ENCODE measurements around the gene VPS26A. TPM values are rescaled to one million over a fixed set of nuclear protein-coding genes. Genes with fewer than 3 reads are reported as not detected.

The VPS26A gene
- total RNA-seq, 2 experiments from 2014 or later = 44.6 to 51.4 TPM

DNA sequence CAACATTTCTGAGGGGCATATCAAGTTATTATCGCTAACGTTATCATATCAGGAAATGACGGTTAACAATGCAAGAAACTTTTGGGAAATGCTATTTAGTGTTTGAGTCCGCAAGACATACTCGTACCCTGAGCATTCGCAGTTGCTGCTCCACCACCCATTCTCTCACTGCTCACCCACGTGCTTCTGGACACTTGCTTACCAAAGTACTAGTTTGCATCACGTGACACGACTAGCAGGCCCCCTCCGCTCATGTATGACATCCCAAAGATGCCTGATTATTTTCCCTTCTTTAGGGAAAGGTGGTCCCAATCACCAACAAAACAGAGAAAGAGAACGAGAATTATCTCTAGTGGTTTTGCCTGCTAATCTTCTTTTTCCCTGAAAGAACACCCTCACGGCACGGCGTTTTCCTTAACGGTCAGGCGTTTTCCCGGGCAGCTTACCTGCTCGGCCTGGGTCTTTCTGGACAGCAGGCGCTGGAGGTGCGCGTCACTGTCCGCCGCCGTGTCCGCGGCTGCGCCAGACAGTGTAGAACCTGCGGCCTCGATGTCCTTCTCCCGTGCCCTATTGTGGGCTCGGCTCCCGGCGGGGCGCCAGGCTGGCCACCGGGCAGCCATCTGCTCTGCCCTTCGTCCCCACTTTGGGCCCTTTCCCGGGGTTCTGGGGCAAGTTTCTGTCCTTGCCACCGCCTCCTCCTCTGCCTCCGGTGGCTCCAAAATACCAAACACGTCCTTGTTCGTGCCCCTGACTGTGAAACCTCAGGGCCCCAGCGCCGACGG is 56.0 kb downstream of the VPS26A start, which contains the start of gene SUPV3L1:
Gene SUPV3L1 (plus strand): TSS at position 492 of the 782 bp plus-strand sequence. CDS start 58 bp downstream, at position 550.
- peaks cover 45% of the 10 kb centered on the region for H3K4me1 Mint-ChIP-seq (ENCODE audit: low read depth)
- peak; percentile 91 for DNase-seq
- POLR2A ChIA-PET = interaction anchor here (0.5 to 1.3 kb wide), 10 partner anchors 13 to 258 kb away, joined by 3 to 5 read pairs (median 3); partner anchors contain the start of gene SRGN
- H3K4me3 Mint-ChIP-seq = peak within 1 kb of the TSS; percentile 87
- no peaks in the 10 kb centered on the region for H3K27me3 Mint-ChIP-seq
- peaks cover 4% of the 10 kb centered on the region for H3K36me3 Mint-ChIP-seq
- H3K27ac Mint-ChIP-seq = peak within 1 kb of the TSS; percentile 100
- H3K9me3 Mint-ChIP-seq = no peaks in the 10 kb centered on the region
- intact Hi-C loops (cut with micrococcal nuclease) = loop anchor here (1.0 kb wide), 5 partner anchors 35 to 223 kb away; no protein-coding TSS in a partner anchor
- CTCF ChIA-PET = interaction anchor here (0.8 to 1.6 kb wide), 2 partner anchors 175 to 213 kb away, joined by 4 to 6 read pairs; no protein-coding TSS in a partner anchor

DNA sequence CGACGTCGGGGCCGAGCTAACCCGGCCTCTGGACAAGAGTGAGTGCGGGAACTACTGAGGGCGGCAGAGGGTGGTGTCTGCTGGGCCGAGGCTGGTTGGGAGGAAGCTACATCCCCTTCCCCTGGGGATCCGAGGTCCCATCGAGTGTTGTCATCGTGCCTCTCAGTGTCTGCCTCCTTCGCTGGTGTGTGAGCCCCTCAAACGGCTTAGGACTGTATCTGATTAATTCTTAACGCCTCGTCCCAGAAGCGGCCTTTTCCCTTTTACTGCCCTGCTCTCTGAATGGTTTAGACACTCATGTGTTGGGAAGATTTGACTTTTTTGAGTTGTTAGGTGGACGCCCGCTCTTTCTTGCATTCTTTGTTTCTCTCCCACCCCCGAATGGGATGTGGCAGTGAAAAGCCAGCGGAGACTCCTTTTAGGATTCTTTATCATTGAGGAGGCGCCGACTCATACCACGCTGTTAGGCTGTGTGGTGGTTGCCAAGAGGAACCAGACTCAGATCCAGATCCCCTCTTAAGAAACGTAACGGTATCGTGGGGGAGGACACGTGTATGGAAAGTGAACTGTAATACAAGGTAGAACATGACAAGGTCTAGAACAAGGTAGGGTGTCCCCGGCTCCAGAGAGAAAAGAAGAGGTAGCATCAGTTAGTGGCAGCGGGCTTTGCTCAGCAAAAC is 56.7 kb downstream of the VPS26A start:
- peak; percentile 57 for DNase-seq
- ChIA-PET POLR2A (interaction anchor here (0.6 to 1.3 kb wide), 5 partner anchors 13 to 243 kb away, joined by 3 to 4 read pairs (median 3); partner anchors contain the start of gene SRGN), CTCF (interaction anchor here (1.6 kb wide), 1 partner anchor 176 kb away, joined by 6 read pairs; no protein-coding TSS in a partner anchor)
- intact Hi-C loops (cut with micrococcal nuclease) = loop anchor here (1.0 kb wide), 1 partner anchor 35 kb away; no protein-coding TSS in a partner anchor
- H3K9me3 Mint-ChIP-seq = no peaks in the 10 kb centered on the region
- H3K27ac Mint-ChIP-seq = peak overlapping the region; percentile 100
- H3K4me1 Mint-ChIP-seq (ENCODE audit: low read depth) = peaks cover 47% of the 10 kb centered on the region
- peaks cover 4% of the 10 kb centered on the region for H3K36me3 Mint-ChIP-seq
- peak overlapping the region; percentile 87 for H3K4me3 Mint-ChIP-seq
- no peaks in the 10 kb centered on the region for H3K27me3 Mint-ChIP-seq

DNA sequence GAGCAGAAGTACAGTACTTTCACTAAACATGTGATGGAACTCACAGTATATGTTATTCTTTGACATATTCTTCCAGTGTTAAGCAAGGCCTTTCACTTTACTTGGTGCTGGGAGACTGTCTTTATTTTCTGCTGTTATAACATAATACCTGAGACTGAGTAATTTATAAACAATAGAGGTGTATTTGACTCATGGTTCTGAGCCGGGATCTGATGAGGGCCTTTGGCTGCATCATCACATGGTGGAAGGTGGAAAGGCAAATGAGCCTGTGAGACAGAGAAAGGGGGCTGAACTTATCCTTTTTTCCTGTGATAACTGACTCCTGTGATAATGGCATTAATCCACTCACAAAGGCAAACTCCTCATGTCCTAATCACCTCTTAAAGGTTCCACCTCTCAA is 57.5 kb downstream of the VPS26A start:
- Mint-ChIP-seq H3K27me3 (no peaks in the 10 kb centered on the region), H3K9me3 (no peaks in the 10 kb centered on the region), H3K4me3 (peak overlapping the region; percentile 87), H3K4me1 (ENCODE audit: low read depth) (peaks cover 47% of the 10 kb centered on the region), H3K36me3 (peaks cover 10% of the 10 kb centered on the region), H3K27ac (peak overlapping the region; percentile 100)
- DNase-seq = no peak
- intact Hi-C loops (cut with micrococcal nuclease) = no loop called here
- ChIA-PET POLR2A (no interaction called here), CTCF (no interaction called here)

DNA sequence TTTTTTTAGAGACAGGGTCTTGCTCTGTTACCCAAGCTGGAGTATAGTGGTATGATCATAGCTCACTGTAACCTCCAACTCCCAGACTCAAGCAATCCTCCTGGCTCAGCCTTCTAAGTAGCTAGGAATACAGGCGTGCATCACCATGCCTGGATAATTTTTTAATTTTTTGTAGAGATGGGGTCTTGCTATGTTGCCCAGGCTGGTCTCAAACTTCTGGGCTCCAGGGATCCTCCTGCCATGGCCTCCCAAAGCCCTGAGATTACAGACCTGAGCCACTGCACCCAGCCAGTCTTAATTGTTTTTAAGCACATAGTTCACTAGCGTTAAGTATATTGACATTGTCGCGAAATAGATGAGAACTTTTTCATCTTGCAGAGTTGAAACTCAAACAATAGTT is 58.0 kb downstream of the VPS26A start:
- POLR2A ChIA-PET = no interaction called here
- intact Hi-C loops (cut with micrococcal nuclease) = no loop called here

DNA sequence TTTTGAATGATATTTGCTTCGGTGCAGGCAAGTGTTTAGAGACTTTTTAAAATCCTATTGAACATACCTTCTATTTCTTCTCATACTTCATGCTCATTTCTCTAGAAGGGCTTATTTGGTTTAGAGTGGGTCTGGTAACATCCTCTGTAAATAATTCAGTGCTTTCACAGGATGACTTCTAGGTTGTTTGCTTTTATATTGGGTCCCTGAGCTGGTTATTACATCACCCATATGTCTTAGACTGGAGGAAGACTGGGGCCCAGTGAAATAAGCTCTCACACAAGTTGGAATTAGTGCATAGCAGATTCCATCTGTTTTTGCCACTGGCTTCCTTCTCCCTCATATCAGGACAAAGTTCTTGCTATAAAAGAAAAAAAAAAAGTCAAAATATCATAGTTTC is 62.5 kb downstream of the VPS26A start:
- no peak overlapping the region for H3K4me3 Mint-ChIP-seq
- ChIA-PET CTCF (interaction anchor here (1.4 kb wide), 1 partner anchor 206 kb away, joined by 5 read pairs; no protein-coding TSS in a partner anchor), POLR2A (interaction anchor here (1.2 kb wide), 1 partner anchor 19 kb away, joined by 3 read pairs; no protein-coding TSS in a partner anchor)
- no peaks in the 10 kb centered on the region for H3K9me3 Mint-ChIP-seq
- peak overlapping the region; percentile 47 for H3K27ac Mint-ChIP-seq
- peaks cover 29% of the 10 kb centered on the region for H3K36me3 Mint-ChIP-seq
- no peak for DNase-seq
- intact Hi-C loops (cut with micrococcal nuclease) = no loop called here
- H3K4me1 Mint-ChIP-seq (ENCODE audit: low read depth) = peaks cover 23% of the 10 kb centered on the region
- no peaks in the 10 kb centered on the region for H3K27me3 Mint-ChIP-seq

More for the DNA sequence above, 58.0 kb downstream of the VPS26A start:
- Mint-ChIP-seq H3K27me3 (no peaks in the 10 kb centered on the region), H3K4me3 (no peak overlapping the region), H3K27ac (no peak overlapping the region), H3K36me3 (peaks cover 12% of the 10 kb centered on the region), H3K9me3 (no peaks in the 10 kb centered on the region), H3K4me1 (ENCODE audit: low read depth) (peaks cover 47% of the 10 kb centered on the region)
- CTCF ChIA-PET = no interaction called here
- no peak for DNase-seq

DNA sequence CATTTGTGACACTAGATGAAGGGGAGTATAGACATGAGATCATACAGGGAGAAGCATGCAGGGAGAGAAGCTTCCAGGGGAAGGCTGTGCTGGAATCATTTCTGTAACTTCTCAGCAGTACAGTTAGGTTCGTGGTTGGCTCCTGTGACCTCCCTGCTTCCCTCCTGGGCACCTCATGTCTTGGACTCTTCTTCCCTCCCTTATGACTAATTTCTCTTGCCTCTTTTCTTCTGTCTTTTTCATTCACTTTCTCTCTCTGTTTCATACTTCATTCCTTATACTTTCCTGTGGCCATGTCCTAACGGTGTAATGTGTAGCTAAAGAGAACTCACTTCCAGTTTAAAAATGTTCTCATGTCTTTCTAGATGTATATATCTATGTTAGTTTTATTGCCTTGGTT is 77.1 kb downstream of the VPS26A start:
- no peak for DNase-seq
- Mint-ChIP-seq H3K27me3 (no peaks in the 10 kb centered on the region), H3K27ac (peak overlapping the region; percentile 68), H3K9me3 (no peaks in the 10 kb centered on the region), H3K36me3 (peaks cover 34% of the 10 kb centered on the region), H3K4me1 (ENCODE audit: low read depth) (peaks cover 31% of the 10 kb centered on the region), H3K4me3 (no peak overlapping the region)
- POLR2A ChIA-PET = interaction anchor here (1.0 kb wide), 1 partner anchor 14 kb away, joined by 3 read pairs; no protein-coding TSS in a partner anchor
- CTCF ChIA-PET = interaction anchor here (0.6 to 1.1 kb wide), 2 partner anchors 15 to 19 kb away, joined by 3 read pairs; partner anchors contain the start of gene HKDC1
- intact Hi-C loops (cut with micrococcal nuclease) = no loop called here

DNA sequence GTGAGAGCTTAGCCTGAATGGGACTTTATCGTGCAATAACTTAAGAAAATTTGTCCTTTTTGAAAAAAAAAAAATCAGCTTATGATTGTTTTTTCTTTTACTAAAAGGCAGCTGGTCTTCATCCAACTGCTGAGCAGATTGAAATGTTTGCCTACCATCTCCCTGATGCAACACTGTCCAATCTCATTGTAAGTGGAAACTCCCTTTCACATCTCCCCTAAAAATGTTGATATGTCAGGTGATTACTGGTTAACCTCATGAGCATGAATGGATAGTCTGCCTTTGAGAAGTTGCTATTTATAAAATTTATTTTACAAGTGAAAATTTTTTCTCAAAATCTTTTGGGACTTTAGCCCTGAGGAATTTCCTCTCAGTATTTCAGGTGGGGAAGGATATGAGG is 78.4 kb downstream of the VPS26A start:
- CTCF ChIA-PET = interaction anchor here (1.1 kb wide), 1 partner anchor 108 kb away, joined by 4 read pairs; no protein-coding TSS in a partner anchor
- peak overlapping the region; percentile 69 for H3K27ac Mint-ChIP-seq
- intact Hi-C loops (cut with micrococcal nuclease) = no loop called here
- H3K9me3 Mint-ChIP-seq = no peaks in the 10 kb centered on the region
- peaks cover 36% of the 10 kb centered on the region for H3K4me1 Mint-ChIP-seq (ENCODE audit: low read depth)
- POLR2A ChIA-PET = interaction anchor here (1.1 kb wide), 1 partner anchor 22 kb away, joined by 3 read pairs; the partner anchor contains the start of gene SUPV3L1
- peaks cover 34% of the 10 kb centered on the region for H3K36me3 Mint-ChIP-seq
- no peaks in the 10 kb centered on the region for H3K27me3 Mint-ChIP-seq
- no peak overlapping the region for H3K4me3 Mint-ChIP-seq
- no peak for DNase-seq

DNA sequence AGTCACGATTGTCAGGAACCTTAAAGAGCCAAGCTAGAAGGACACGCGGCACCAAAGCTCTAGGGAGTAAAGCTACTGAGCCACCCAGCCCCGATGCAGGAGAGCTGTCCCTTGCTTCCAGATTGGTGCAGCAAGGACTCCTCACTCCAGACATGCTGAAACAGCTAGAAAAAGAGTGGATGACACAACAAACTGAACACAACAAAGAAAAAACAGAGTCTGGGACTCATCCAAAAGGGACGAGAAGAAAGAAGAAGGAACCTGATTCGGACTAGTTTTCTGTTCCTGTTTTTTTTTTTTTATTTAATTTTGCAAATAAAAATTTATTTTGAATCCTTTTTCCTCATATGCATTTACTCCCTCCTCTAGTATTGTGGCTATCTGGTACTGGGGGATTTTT is 84.8 kb downstream of the VPS26A start:
- H3K27me3 Mint-ChIP-seq = no peaks in the 10 kb centered on the region
- H3K4me1 Mint-ChIP-seq (ENCODE audit: low read depth) = peaks cover 22% of the 10 kb centered on the region
- intact Hi-C loops (cut with micrococcal nuclease) = no loop called here
- POLR2A ChIA-PET = interaction anchor here (0.6 kb wide), 1 partner anchor 60 kb away, joined by 3 read pairs; no protein-coding TSS in a partner anchor
- H3K4me3 Mint-ChIP-seq = no peak overlapping the region
- no peak overlapping the region for H3K27ac Mint-ChIP-seq
- CTCF ChIA-PET = no interaction called here
- H3K36me3 Mint-ChIP-seq = peaks cover 29% of the 10 kb centered on the region
- H3K9me3 Mint-ChIP-seq = no peaks in the 10 kb centered on the region
- no peak for DNase-seq

DNA sequence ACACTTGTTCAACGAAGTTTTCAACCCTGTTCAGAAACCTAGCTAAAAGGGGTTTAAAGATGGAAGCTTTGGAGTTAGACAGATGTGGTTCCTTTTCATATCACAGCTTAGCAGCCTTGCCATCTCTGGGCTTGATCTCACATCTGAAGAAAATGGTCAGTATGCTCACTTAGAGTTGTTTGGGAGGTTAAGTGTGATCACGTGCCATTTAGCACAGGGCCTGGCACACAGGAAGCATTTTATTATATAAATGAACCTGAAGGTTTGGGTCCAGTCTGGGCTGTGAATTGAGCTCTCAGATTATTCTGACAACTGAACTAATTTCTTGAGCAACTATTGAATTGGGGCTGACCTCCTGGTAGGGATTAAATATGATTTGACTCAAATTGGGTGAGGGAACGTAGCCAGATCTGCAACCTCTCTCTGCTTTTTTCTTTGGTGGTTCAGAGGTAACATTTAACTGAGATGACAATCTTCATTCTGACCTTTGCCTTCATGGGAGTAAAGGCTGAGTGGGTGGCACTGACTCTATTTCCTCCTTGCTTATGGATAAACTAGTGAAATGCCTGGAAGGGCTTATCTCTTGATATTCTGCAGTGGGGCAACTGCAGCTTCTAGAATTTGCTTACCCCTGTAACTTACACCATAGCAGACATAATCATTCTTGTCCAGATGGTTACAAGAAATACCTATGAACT is 86.0 kb downstream of the VPS26A start:
- ChIA-PET POLR2A (no interaction called here), CTCF (no interaction called here)
- H3K27ac Mint-ChIP-seq = no peak overlapping the region
- intact Hi-C loops (cut with micrococcal nuclease) = no loop called here
- no peak overlapping the region for H3K4me3 Mint-ChIP-seq
- no peak for DNase-seq
- peaks cover 29% of the 10 kb centered on the region for H3K4me1 Mint-ChIP-seq (ENCODE audit: low read depth)
- H3K27me3 Mint-ChIP-seq = no peaks in the 10 kb centered on the region
- H3K36me3 Mint-ChIP-seq = peaks cover 27% of the 10 kb centered on the region
- H3K9me3 Mint-ChIP-seq = no peaks in the 10 kb centered on the region

DNA sequence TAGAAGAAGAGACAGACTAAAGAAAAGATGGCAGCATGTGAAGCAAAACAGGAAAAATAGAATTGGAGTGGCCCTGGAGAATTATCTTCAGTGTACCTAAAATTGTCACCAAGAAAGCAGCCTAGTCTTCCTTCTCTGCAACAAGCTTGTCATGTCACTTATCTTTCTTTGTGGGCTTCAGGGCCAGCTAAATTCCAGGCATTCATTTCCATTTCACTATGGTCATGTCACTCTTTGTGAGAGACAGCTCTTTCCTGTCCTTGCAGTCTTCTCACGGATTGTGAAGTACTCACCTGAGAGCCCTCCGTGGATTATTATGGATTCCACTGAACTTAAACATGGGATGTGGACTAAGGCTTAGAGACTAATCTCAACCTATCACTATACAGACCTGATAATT is 87.1 kb downstream of the VPS26A start:
- Mint-ChIP-seq H3K9me3 (no peaks in the 10 kb centered on the region), H3K27me3 (no peaks in the 10 kb centered on the region), H3K4me1 (ENCODE audit: low read depth) (peaks cover 35% of the 10 kb centered on the region), H3K36me3 (peaks cover 21% of the 10 kb centered on the region), H3K27ac (no peak overlapping the region), H3K4me3 (no peak overlapping the region)
- CTCF ChIA-PET = no interaction called here
- DNase-seq = no peak
- intact Hi-C loops (cut with micrococcal nuclease) = no loop called here
- POLR2A ChIA-PET = no interaction called here

DNA sequence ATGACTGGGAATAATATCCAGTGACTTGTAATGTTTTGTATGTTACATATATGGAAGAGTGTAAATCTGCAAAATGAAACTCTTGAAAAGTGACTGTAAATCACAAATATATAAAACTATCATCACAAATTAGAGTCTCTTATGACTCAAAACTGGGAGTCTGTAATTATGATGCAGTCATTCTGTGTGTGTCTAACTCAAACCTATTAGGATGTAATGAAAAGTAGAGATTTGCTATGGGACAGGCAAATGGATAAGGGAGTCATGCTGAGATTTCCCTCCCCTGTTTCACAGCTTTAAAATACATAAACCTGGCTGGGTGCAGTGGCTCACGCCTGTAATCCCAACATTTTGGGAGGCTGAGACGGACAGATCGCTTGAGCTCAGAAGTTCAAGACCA is 87.5 kb downstream of the VPS26A start:
- POLR2A ChIA-PET = no interaction called here
- H3K4me3 Mint-ChIP-seq = no peak overlapping the region

More for the DNA sequence above, 87.5 kb downstream of the VPS26A start:
- DNase-seq = no peak
- H3K27me3 Mint-ChIP-seq = no peaks in the 10 kb centered on the region
- peaks cover 17% of the 10 kb centered on the region for H3K36me3 Mint-ChIP-seq
- intact Hi-C loops (cut with micrococcal nuclease) = no loop called here
- H3K27ac Mint-ChIP-seq = no peak overlapping the region
- CTCF ChIA-PET = no interaction called here
- H3K9me3 Mint-ChIP-seq = no peaks in the 10 kb centered on the region
- H3K4me1 Mint-ChIP-seq (ENCODE audit: low read depth) = peaks cover 35% of the 10 kb centered on the region
